ENCODE data around the gene EXD3. TPM values are rescaled to one million over a fixed set of nuclear protein-coding genes. Genes with fewer than 3 reads are reported as not detected.

Gene EXD3
- total RNA-seq, 1 donor from 2014 or later, result 8.7 TPM

DNA sequence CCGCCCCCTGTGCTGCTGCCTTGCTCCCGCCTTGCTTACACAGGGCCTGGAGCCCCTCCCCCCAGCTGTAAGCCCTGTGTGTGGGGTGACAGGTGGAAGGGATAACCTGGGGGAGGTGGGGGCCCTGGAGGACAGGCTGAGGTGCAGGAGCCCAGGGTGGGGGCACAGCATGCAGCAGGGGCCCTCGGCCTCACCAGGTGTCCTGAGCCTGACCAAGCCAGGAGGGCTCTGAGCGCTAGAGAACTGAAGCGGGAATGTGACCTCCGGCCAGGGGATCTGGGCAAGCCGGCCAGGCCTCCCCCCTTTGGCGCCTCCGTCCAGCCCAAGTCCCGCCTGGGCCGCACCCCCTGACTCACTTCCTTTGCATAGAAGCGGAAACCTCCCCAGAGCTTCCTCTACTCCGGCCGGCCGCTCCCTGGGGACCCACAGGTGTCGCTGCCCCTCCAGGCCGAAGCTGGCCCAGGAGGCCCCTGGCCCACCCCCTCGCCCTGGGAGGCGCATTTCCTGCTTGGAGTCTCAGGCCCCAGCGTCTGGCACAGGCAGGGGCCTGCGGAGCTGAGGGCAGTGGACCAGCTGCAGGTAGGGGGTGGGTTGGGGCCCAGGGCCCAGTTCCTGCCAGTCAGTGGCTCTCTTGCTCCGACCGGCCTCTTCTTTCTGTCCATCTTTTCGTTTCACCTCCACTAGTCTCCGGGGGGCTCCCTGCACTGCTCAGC, 145.5 kb downstream of the EXD3 start, which contains the start of gene TOR4A:
TOR4A (plus strand) TSS at position 398 of the 713 bp plus-strand sequence. CDS start 964 bp downstream, outside the sequence.
- intact Hi-C loops (cut with micrococcal nuclease), result no loop called here

DNA sequence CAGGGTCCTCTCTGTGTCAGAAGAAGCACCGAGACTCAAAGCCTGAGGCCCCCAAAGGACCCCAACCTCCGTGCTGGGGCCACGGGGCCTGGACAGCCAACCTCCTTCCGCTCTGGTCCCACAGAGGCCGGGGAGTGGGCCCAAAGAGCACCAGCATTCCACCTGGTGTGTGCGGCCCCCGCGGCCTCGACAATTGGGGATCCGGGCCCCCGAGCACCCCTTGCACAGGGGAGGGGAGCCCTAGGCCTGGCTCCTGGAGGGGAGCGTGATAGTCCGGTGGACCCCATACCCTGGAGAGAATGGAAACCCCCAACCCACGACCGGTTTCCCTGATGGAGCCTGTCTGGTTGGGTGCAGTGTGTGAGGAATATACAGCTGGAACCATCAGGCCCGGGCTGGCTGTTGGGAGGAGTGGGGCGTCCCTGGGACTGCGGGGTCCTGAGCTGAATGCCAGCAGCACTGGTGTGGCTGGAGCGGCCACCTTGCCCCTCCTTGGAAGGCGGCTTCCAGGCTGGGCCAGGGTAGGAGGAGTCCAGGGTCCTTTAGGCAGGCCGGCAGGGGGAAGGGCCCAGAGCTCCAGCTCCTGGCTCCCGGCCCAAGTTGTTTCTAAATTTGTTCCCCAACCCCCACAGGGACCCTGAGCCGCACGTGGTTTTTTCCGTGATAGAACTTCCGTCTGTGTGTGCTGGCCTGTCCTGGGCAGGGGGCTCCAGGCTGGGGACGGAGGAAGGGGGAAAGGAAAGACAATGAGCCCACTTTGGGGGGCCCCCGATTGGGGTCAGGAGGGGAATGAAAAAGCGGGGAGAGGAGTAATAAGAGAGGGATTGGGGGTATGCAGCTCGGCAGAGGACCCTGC, 146.3 kb downstream of the EXD3 start:
- intact Hi-C loops (cut with micrococcal nuclease), result no loop called here

DNA sequence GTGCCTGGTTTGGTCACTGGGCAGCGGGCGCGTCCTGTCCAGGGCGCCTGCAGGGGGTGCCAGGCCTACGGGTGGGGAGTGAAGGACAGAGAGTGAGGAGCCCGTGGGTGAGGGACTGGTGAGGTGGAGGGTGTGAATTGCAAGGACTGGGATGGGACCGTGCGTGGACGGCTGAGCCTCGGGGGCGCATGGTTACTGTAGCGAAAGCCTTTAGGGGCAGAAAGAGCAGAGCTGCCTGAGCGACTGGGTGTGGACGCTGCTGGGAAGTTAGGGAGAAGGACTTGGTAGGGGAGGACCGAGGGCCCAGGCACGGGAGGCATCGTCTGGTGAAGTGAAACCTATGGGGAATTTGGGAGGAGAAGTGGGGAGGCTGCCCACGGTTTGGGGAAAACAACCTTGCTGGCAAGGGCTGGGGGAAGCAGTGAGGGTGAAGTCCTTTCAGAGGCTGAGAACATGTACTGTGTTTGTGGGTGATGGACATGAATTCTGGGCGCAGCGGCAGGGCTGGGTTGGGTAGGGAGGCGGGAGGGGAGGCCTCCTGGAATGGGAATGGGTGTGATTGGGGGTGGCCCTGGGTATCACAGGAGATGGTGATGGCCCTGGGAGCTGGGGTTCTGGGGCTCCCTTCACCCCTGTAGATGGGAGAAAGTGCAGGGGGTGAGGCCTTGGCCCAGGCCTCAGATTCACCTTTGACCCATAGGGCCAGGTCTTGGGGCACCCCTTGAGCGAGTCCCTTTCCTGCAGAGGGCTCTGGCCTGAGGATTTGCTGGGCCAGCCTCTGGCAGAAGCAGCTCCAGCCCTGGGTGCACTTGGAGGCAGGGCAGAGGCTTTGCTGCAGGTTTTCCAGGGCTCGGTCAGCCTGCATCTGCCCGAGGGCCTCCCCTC, 147.1 kb downstream of the EXD3 start:
- intact Hi-C loops (cut with micrococcal nuclease), result no loop called here

DNA sequence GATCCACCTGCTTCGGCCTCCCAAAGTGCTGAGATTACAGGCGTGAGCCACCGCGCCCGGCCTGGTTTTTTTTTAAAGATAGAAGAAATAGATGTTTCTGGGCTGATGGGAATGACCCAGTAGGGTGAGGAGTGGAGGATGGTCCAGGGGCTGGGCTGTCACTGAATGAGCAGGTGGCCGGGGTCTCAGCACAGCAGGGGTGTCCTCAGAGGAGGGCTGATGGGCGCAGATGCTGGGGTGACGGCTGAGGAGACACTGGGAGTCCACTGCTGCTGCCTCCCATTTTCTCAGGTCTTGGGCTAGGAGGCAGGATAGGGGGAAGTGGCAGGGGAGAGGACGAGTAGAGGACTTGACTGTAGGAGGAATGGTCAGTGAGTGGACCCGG, 147.8 kb downstream of the EXD3 start:
- intact Hi-C loops (cut with micrococcal nuclease), result no loop called here

DNA sequence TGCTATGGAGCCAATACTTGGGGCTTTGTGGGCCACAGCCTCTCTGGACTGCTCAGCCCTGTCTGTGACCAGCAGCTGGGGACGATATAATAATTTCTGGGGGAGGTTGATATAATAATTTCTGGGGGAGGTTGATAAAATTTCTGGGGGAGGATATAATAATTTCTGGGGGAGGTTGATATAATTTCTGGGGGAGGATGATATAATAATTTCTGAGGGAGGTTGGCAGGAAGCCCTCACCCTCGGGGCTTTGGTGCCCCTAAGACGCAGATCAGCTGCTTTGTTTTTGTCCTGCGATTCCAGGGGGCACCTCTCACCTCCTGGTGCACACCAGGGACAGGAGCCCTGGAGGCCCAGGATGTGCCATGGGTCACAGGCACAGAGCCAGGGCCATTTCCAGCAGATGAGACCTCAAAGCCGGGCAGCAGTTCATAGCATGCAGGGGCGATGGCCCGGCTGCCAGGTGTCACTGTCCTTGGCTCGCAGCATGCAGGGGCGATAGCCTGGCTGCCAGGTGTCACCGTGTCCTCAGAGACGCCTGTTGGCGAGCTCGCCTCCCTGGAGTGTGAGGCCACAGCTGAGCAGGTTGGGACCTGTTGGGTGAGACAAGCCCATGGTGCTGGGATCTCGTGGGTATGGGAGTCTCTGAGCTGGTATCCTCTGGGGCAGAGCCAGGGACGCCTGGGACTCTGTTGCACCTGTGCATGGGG, 149.2 kb downstream of the EXD3 start:
- intact Hi-C loops (cut with micrococcal nuclease), result no loop called here

DNA sequence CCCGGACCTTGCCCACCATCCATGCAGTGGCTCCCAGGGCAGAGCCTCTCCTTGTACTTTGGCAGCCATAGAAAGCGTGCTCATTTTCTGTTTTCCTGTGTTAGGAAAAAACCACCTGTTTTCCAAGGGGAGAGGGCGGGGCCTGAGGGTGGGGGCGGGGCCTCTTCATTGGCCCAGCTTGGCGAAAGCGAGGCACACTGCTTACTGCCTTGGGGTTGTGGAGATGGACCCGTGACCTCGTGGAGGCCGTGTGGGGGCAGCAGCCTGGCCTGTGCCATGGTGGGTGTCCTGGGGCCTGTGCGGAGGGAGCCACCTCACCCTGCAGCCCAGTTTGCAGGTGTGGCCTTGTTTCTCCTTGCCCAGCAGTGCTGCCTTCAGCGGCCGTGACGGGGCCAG, 149.9 kb downstream of the EXD3 start:
- intact Hi-C loops (cut with micrococcal nuclease), result no loop called here

DNA sequence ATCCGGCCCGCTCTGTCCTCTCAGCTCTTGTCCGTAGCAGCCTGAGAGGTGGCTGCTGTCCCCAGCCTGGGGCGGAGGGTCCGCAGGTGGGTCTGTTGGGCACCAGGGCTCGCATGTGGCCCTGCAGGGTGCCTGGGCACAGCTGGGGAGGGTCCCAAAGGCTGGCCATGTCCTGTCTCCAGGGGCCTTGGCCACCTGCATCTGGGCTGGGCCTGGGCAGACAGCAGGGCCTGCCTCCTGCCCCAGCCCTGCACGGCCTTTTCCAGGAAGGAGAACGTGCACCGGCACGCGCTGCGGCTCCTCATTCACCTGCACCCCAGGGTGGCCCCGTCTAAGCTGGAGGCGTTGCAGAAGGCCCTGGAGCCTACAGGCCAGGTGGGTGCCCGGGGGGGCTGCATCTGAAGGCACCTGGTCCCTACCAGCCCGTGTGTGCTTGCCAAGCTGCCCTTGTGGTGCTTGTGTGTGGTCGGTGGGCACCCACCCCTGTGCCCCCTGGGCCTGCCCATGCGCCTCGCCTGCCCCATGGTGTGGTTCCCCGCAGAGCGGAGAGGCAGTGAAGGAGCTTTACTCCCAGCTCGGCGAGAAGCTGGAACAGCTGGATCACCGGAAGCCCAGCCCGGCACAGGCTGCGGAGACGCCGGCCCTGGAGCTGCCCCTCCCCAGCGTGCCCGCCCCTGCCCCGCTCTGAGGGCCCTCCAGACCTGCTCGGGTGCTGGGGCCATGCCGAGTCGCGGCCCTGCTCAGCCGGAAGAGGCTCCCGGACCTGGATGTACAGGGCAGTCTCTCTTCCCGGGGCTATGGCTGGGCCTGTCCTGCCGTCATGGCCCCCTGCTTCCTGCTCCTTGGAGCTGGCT, 150.5 kb downstream of the EXD3 start:
- intact Hi-C loops (cut with micrococcal nuclease), result no loop called here

DNA sequence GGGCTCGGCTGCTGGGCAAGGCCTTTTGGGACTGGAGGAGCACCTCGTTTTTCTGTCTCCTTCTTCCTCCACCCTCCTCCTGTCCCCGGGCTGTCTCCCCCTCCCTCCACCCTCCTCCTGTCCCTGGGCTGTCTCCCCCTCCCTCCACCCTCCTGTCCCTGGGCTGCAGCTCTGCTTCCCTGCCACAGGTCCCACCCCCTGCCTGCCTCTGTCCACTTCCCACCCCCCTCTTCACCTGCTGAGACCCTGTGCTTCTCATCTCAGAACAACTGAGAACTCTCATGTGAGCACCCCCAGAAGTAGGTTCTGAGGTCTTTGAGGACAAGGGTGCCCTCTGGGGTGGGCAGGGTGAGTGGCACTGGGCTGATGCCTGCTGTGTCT, 151.3 kb downstream of the EXD3 start:
- intact Hi-C loops (cut with micrococcal nuclease), result no loop called here

DNA sequence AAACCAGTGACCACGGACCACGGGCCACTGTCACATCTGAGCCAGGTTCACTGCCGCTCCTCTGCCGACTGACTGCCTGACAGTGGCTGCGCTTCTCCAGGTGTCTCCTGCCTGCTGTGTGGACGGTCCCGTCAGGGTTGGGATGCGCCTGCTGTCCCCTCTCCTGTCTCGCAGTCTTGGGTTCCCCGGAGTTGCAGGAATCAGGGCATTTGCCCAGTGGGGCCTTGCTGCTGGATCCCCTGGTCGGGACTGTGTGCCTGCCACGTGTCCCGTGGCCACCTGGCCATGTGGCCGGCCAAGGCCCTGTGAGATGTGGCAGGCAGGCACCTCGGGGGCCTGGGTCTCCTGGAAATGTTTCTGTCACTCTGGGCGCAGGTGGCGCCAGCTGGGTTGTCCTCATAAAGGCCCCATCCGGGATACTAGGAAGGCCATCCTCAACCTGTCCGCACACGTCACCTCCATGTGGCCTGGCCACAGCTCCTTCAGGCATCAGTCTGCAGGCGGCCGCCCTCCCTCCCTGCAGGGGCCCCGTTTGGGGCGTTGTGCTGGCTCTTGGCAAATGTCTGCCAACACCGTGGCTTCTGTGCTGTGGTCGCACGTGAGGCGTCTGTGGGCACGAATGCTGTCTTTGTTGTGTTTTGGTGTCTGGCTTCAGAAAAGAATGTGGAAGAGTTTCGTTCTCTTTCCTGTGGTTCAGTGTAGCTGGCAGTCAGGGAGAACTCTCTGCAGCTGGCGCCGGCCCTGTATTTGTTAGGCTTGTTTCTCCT, 151.8 kb downstream of the EXD3 start:
- intact Hi-C loops (cut with micrococcal nuclease), result no loop called here

DNA sequence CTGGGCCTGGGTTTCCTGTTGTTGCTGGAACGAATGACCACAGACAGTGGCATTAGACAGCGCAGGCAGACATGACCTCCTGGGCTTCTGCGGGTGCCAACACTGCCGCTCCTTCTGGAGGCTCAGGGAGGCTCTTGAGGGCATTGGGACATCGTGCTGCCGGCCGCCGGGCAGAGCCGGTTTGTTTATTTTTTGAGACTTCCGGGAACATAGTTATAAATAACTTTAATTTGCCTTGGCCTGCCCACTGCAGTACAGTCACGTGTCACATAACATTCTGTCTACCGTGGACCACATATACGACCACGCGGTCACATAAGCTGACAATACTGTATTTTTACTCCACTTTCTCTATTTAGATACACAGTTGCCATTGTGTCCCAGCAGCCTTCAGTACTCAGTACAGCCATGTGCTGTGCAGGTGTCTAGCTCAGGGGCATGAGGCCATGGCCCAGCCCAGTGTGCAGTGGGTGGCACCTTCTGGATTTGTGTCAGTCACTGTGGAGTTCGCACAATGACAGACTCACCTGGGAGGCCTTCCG, 153.7 kb downstream of the EXD3 start:
- intact Hi-C loops (cut with micrococcal nuclease), result no loop called here

DNA sequence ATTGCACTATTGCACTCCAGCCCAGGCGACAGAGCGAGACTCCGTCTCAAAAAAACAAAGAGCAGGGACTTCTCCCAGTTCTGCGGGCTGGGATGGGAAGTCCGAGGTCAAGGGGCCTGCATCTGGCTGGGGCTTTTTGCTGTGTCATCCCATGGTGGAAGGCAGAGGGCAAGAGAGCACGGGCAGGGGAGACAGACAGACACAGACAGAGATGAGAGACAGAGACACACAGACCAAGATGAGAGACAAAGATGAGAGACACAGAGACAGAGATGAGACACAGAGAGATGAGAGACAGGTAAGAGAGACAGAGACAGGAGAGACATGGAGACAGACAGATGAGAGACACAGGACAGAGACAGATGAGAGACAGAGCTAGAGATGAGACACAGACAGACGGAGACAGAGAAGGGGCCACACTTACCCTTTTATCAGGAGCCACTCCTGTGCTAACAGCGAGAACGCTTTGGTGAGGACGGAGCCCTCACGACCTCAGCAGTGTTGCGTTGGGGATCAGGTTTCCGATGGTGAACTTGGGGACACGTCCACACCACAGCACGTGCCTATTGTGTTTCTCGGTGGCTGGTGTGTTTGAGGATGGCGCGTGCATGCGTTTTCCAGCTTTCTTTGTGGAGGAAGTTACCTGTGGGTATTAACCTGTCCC, 154.3 kb downstream of the EXD3 start:
- intact Hi-C loops (cut with micrococcal nuclease), result no loop called here

DNA sequence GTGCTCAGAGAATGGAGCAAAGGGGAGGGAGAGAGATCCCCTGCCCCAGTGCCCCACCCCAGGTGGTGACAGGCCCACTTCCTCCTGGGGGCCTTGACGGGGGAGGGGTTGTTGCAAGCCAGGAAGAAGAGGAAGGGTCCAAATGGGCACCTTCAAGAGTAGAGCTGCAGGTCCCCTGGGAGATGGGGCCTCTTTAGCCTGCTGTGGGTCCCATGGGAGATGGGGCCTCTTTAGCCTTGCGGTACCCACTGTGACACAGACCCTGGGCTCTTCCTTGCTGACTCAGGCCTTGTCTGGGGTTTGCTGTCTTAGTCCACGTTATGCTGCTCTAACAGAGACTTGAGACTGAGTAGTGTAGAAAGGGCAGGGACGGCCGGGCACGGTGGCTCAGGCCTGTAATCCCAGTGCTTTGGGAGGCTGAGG, 155.0 kb downstream of the EXD3 start:
- intact Hi-C loops (cut with micrococcal nuclease), result no loop called here

DNA sequence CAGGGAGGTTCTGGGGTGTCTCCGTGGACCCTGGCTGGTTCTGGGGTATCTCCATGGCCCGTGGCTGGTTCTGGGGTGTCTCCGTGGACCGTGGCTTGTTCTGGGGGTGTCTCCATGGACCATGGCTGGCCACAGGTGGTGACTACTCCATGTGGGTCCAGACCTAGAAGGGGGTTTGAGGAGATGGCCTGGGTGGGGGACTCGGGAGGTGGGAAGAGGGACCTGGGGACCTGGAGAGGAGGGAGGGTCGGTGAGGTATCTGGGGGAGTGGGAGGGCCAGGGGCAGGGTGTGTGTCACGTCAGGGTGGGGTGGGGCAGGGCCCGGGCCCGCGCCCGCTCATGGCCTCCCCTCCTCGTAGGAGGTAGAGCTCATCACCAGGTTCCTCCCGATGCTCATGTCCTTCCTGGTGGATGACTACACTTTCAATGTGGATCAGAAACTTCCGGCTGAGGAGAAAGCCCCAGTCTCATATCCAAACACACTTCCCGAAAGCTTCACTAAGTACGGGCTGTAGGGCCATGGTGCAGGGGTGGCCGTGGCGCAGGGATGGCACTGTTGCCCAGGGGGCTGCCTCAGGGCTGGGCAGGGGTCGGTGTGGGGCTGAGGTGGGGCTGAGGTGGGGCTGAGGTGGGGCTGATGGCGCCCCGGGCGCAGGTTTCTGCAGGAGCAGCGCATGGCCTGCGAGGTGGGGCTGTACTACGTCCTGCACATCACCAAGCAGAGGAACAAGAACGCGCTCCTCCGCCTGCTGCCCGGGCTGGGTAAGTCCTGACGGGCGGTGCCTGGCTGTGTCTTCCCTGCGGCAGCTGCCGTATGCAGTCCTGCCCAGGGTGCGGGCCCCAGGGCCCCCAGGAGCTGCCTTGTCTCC, 156.1 kb downstream of the EXD3 start:
- intact Hi-C loops (cut with micrococcal nuclease), result no loop called here

DNA sequence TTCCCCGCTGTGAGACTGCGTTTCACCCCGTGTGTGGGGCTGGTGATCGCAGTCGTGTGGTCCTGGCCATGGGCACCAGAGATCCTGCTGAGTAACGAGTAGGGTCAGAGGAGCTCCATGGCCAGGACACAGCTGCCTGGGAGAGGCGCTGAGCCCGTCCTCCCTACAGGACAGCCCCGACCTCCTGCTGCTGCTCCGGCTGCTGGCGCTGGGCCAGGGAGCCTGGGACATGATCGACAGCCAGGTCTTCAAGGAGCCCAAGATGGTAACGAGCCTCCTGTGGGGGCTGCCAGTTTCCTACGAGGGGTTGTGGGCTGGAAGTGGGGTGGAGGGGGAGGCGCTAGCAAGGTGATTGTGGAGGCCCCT, 156.8 kb downstream of the EXD3 start:
- intact Hi-C loops (cut with micrococcal nuclease), result no loop called here

DNA sequence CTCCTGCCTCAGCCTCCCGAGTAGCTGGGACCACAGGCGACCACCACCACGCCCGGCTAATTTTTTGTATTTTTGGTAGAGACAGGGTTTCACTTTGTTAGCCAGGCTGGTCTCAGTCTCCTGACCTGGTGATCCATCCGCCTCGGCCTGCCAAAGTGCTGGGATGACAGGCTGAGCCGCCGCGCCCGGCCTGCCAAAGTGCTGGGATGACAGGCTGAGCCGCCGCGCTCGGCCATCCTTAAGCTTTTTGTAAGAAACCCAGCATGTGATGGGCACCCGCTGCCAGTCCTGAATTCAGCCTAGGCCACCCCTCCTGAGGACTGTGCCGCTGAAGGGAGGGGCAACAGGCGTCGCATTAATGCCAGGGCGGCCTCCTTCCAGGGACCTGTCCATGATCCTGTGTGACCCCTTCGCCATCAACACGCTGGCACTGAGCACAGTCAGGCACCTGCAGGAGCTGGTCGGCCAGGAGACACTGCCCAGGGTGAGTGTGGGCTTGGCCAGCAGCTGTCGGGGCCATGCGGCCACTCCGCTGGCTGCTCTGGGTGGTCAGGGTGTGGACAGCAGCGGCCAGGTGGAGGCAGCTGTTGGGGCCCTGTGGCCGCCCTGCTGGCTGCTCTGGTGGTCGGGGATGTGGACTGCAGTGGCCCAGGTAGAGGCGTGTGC, 157.3 kb downstream of the EXD3 start:
- intact Hi-C loops (cut with micrococcal nuclease), result no loop called here

DNA sequence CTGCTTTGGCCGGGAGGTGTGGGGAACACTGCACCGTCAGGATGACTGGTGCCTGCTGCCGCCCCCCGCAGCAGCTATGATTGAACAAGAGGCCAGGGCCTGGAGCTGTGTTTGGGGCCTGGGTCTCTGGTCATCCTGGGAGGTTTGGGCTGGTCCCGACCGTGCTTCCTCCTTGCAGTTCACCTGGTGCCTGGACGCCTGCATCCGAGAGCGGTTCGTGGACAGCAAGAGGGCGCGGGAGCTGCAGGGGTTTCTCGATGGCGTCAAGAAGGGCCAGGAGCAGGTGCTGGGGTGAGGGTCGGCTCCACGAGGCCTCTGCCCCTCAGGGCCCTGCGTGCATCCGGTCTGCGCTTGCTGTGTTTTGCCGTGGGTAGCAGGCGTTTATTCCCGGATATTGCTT, 158.9 kb downstream of the EXD3 start:
- intact Hi-C loops (cut with micrococcal nuclease), result no loop called here

DNA sequence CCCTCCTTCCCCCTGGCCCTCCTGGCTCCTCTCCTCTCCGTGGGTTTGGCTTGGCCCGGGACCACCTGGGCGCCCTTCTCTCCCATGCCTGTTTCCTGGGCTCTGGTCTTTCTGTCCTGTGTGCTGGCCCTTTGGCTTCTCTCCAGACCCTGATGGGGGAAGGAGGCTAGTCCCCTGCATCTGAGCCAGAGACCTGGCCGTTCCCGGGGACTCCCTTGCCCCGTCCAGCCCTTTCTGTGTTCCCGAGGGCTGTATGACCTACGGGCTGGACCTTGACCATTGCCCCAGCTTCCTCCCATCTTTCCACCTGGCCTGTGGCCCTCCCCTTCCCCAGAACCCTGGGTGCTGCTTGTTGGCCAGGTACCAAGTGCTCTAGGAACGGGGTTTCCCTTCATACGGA, 159.5 kb downstream of the EXD3 start:
- intact Hi-C loops (cut with micrococcal nuclease), result no loop called here

All from T-helper 1 cell treated with Interleukin-12 subunit alpha and Interleukin-12 subunit beta and Interleukin-4 antibody, amounts not matched to agents 30 ng/mL and 1 ng/mL, for 36 hours (primary cell).